Lung (tissue), 12 donors: ENCODE results near the gene SSC5D. TPM values are rescaled to one million over a fixed set of nuclear protein-coding genes. Genes with fewer than 3 reads are reported as not detected.

Experiments
- ATAC-seq: fragments of 200-7000 bp; cut with Tn5 transposase; one replicate; pipeline ENCODE4 v1.9.1; 2020; ENCODE audit warnings: moderate number of reproducible peaks; ENCODE audit not compliant: insufficient read depth, low FRiP score
- DNase-seq, 3 donors: peaks; one replicate each; pipeline ENCODE4 v3.0.0-alpha.2; 2013 to 2017
- H3K27ac ChIP-seq, 2 donors: one replicate each; pipeline ENCODE4 v1.5.1; 2013; ENCODE audit warnings: mild to moderate bottlenecking in 2 of 2, moderate library complexity in 2 of 2, control low read depth in 1 of 2, inconsistent platforms in 1 of 2, low read depth in 1 of 2, low read length in 1 of 2
- H3K27me3 ChIP-seq, 3 donors: one replicate each; pipeline ENCODE4 v1.5.1; 2013; ENCODE audit warnings: low read length in 2 of 3; ENCODE audit not compliant: control insufficient read depth in 3 of 3, insufficient read depth in 3 of 3
- H3K36me3 ChIP-seq, 4 donors: one replicate each; pipeline ENCODE4 v1.5.1; 2013; ENCODE audit warnings: low read length in 4 of 4, mild to moderate bottlenecking in 1 of 4, moderate library complexity in 1 of 4; ENCODE audit not compliant: control insufficient read depth in 4 of 4, insufficient read depth in 4 of 4
- H3K4me1 ChIP-seq, 5 donors: one replicate each; pipeline ENCODE4 v1.5.1; 2013; ENCODE audit warnings: low read length in 5 of 5, mild to moderate bottlenecking in 2 of 5, moderate library complexity in 1 of 5; ENCODE audit not compliant: control insufficient read depth in 5 of 5, insufficient read depth in 5 of 5
- H3K4me3 ChIP-seq: one replicate; pipeline ENCODE4 v1.5.1; 2013; ENCODE audit warnings: mild to moderate bottlenecking, control low read depth, moderate library complexity
- H3K9ac ChIP-seq, 2 donors: one replicate each; pipeline ENCODE4 v1.5.1; 2013; ENCODE audit warnings: low read length in 2 of 2, control low read depth in 1 of 2; ENCODE audit not compliant: insufficient read depth in 1 of 2
- H3K9me3 ChIP-seq, 4 donors: one replicate each; pipeline ENCODE4 v1.5.1; 2013; ENCODE audit warnings: low read length in 3 of 4, mild to moderate bottlenecking in 1 of 4, moderate library complexity in 1 of 4; ENCODE audit not compliant: control insufficient read depth in 4 of 4, insufficient read depth in 3 of 4
- WGBS, 2 donors: extraction: QIAGEN DNeasy Blood & Tissue Kit; methylation state at CpG; one replicate each; pipeline ENCODE4 v1.1.7; 2013; 5-methylcytosine and 5-hydroxymethylcytosine counted together
- polyA plus RNA-seq, 2 donors: library from polyadenylated mRNA; stranded (reverse); fragments of 200-250 nt; gene quantifications; one replicate each; pipeline ENCODE4 v1.2.1, GENCODE V29; 2013
- total RNA-seq, 2 donors: library from RNA; depleted of rRNA in 1 of 2; stranded (reverse); fragments of >200 nt in 1 of 2; gene quantifications; one replicate each; pipeline ENCODE4 v1.2.1, GENCODE V29; 2014 to 2021
- TF ChIP-seq, protein P1 (sequence below): IDR thresholded peaks from 2 replicates; pipeline ENCODE4 v1.5.1; 2012; ENCODE audit warnings: mild to moderate bottlenecking; ENCODE audit errors: control extremely low read depth, extremely low read depth
- donor health status: control.
- donor health status: control.
- donor health status: Bipolar disorder and iron deficiency.
- donor health status: healthy.
- donor health status: DM: yes; HTN: yes; CAD: no.

Gene SSC5D
- total and polyA plus RNA-seq, 4 donors: 0.66 to 8.4 (median 4.4) TPM

DNA sequence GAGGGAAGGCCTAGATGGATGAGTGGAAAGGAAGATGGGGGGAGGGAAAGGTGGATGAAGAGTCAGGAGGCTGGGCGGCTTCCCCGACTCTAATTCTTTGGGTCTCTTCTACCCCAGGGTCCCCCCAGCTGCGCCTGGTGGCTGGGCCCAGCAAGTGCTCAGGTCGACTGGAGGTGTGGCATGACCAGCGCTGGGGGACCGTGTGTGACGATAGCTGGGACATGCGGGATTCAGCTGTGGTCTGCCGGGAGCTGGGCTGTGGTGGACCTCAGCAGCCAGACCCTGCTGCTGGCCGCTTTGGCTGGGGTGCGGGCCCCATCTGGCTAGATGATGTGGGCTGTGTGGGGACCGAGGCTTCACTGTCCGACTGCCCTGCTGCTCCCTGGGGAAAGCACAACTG, 9.5 kb downstream of the SSC5D start:
- H3K9ac ChIP-seq: no peak overlapping the region
- H3K4me1 ChIP-seq: peaks cover 0 to 10% (median 4%) of the 10 kb centered on the region in 5 donors
- no peaks in the 10 kb centered on the region for H3K27me3 ChIP-seq
- peaks cover 0 to 2% (median 0%) of the 10 kb centered on the region in 4 donors for H3K9me3 ChIP-seq
- 82 to 92% methylated on average over 12 to 13 of the region's 13 CpGs for WGBS, 2 donors
- DNase-seq (no peak), ATAC-seq (no peak)
- H3K4me3 ChIP-seq: no peak overlapping the region
- no peaks in the 10 kb centered on the region for H3K36me3 ChIP-seq
- TF ChIP-seq, protein P1, sequence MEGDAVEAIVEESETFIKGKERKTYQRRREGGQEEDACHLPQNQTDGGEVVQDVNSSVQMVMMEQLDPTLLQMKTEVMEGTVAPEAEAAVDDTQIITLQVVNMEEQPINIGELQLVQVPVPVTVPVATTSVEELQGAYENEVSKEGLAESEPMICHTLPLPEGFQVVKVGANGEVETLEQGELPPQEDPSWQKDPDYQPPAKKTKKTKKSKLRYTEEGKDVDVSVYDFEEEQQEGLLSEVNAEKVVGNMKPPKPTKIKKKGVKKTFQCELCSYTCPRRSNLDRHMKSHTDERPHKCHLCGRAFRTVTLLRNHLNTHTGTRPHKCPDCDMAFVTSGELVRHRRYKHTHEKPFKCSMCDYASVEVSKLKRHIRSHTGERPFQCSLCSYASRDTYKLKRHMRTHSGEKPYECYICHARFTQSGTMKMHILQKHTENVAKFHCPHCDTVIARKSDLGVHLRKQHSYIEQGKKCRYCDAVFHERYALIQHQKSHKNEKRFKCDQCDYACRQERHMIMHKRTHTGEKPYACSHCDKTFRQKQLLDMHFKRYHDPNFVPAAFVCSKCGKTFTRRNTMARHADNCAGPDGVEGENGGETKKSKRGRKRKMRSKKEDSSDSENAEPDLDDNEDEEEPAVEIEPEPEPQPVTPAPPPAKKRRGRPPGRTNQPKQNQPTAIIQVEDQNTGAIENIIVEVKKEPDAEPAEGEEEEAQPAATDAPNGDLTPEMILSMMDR: no peak
- H3K27ac ChIP-seq: no peak overlapping the region

- peaks cover 0 to 5% (median 0%) of the 10 kb centered on the region in 5 donors for H3K4me1 ChIP-seq
- no peaks in the 10 kb centered on the region for H3K36me3 ChIP-seq
- no peak overlapping the region for H3K27ac ChIP-seq
- ATAC-seq (no peak), DNase-seq (no peak)
- TF ChIP-seq, protein P1: no peak
- H3K27me3 ChIP-seq: no peaks in the 10 kb centered on the region
- WGBS, 2 donors: 27 to 57% methylated on average over 2 of the region's 2 CpGs
- H3K9me3 ChIP-seq: peaks cover 0 to 2% (median 0%) of the 10 kb centered on the region in 4 donors
- H3K9ac ChIP-seq: no peak overlapping the region
- H3K4me3 ChIP-seq: no peak overlapping the region
Measured at GRCh38 chr19:55498246-55498840, 10.1 kb downstream of the SSC5D start.

DNA sequence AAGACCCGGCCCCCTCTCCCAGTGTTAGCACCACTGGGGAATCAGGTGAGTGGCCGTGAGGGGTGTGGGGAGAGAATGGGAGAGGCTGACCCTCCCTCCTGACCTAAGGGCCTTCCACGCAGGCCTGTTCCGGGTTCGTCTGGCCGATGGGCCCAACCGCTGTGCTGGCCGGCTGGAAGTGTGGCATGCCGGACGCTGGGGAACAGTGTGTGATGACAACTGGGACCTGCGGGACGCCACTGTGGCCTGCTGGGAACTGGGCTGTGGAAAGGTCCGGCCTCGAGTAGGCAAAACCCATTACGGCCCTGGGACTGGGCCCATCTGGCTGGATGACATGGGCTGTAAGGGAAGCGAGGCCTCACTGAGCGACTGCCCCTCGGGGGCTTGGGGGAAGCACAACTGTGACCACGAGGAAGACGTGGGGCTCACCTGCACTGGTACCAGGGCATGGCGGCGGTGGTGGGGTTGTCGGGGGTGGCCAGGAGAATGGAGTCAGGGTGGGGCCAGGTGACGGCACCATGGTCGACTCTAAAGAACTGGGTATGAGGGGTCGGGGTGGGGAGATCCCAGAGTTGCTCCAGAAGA, 12.2 kb downstream of the SSC5D start:
- H3K9ac ChIP-seq: no peak overlapping the region
- 95 to 96% methylated on average over 26 of the region's 26 CpGs for WGBS, 2 donors
- no peak overlapping the region for H3K4me3 ChIP-seq
- TF ChIP-seq, protein P1: no peak
- no peak for ATAC-seq
- no peaks in the 10 kb centered on the region for H3K9me3 ChIP-seq
- H3K27me3 ChIP-seq: no peaks in the 10 kb centered on the region
- no peaks in the 10 kb centered on the region for H3K36me3 ChIP-seq
- DNase-seq: no peak
- H3K27ac ChIP-seq: no peak overlapping the region
- H3K4me1 ChIP-seq: no peaks in the 10 kb centered on the region
